Esophagus muscularis mucosa (tissue), 4 donors: ENCODE measurements around the gene GRM5.

Experiments used
- EP300 ChIP-seq: sonication (generic); formaldehyde crosslinking; IDR thresholded peaks from one replicate; pipeline ENCODE4 v1.6.1; 2017; ENCODE audit warnings: antibody characterized with exemption
- POLR2A ChIP-seq: fragments of 450-650 bp; IDR thresholded peaks from one replicate; pipeline ENCODE4 v1.6.1; 2017; ENCODE audit warnings: antibody characterized with exemption, moderate library complexity, mild to moderate bottlenecking, low read depth
- POLR2AphosphoS5 ChIP-seq, 2 donors: sonication (generic); formaldehyde crosslinking; IDR thresholded peaks; one replicate each; pipeline ENCODE4 v1.6.1; 2017; ENCODE audit warnings: antibody characterized with exemption in 2 of 2
- TF ChIP-seq, protein P1 (sequence below), 3 experiments: fragments of 200-600 bp in 2 of 3; fragments of 450-650 bp in 1 of 3; sonication (generic) in 2 of 3; IDR thresholded peaks; one replicate each; pipeline ENCODE4 v1.5.1; 2017 to 2019; ENCODE audit warnings: antibody characterized with exemption in 3 of 3, mild to moderate bottlenecking in 2 of 3, moderate library complexity in 1 of 3

DNA sequence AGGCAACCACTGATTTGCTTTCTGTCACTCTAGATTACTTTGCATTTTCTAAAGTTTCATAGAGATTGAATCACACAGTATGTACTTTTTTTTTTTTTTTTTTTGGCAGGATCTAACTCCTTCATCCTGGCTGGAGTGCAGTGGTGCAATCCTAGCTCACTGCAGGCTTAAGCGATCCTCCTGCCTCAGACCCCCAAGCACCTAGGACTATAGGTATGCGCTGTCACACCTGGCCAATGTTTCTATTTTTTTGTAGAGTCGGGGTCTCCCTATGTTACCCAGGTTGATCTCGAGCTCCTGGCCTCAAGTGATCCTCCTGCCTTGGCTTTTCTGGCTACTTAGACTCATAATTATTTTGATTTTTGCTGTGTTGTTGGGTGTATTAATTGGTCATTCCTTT, 433.6 kb downstream of the GRM5 start:
- TF ChIP-seq POLR2A = no peak
- TF ChIP-seq EP300 = no peak
- TF ChIP-seq, protein P1, sequence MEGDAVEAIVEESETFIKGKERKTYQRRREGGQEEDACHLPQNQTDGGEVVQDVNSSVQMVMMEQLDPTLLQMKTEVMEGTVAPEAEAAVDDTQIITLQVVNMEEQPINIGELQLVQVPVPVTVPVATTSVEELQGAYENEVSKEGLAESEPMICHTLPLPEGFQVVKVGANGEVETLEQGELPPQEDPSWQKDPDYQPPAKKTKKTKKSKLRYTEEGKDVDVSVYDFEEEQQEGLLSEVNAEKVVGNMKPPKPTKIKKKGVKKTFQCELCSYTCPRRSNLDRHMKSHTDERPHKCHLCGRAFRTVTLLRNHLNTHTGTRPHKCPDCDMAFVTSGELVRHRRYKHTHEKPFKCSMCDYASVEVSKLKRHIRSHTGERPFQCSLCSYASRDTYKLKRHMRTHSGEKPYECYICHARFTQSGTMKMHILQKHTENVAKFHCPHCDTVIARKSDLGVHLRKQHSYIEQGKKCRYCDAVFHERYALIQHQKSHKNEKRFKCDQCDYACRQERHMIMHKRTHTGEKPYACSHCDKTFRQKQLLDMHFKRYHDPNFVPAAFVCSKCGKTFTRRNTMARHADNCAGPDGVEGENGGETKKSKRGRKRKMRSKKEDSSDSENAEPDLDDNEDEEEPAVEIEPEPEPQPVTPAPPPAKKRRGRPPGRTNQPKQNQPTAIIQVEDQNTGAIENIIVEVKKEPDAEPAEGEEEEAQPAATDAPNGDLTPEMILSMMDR (IDR thresholded peaks at IDR 0.05) = no peak
- TF ChIP-seq POLR2AphosphoS5 (IDR thresholded peaks at IDR 0.05) = no peak
